ENCODE measurements around the gene RPUSD3. TPM values are rescaled to one million over a fixed set of nuclear protein-coding genes. Genes with fewer than 3 reads are reported as not detected.
A peak's percentile ranks its signal among the peaks of the same experiment; 100 is the strongest.

The RPUSD3 gene
- total and polyA plus RNA-seq, 9 of the 15 experiments (the other 6 are each of a cell fraction or from before 2014, with no cell fraction given) = 13.8 to 99.0 (median 59.3) TPM

DNA sequence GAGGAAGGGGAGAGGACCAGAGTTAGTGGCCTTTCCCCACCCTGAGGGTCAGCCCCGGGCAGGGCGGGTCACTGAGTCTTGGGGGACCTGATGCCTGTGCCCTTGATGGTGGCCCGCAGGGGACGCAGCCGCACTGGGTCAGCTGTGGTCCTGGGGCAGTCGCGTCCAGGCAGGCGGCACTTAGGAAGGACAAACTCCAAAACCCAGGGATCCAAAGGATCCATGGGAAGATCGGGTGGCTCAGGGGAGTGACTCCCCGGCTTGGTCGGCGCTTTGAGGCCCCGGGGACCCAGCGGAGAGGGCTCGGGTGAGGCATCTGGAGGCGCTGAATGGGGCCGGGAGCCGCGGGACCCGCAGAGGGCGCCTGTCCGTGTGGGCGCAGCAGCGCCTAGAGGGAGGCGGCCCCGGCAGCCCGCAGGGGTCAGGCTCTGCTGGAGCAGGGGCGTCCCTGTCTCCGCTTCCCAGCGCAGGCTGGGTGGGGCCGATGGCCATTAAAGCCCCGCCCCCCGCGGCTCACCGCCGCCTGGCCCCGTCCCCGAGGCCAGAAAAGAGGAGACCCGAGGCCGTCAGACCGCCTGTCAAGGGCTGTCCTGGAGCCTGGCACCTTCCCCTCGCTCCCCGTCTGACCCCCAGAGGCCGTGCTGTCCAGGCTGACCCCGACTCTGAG, 18.7 kb upstream of the RPUSD3 start (continued):
- TF ChIP-seq, protein P1, sequence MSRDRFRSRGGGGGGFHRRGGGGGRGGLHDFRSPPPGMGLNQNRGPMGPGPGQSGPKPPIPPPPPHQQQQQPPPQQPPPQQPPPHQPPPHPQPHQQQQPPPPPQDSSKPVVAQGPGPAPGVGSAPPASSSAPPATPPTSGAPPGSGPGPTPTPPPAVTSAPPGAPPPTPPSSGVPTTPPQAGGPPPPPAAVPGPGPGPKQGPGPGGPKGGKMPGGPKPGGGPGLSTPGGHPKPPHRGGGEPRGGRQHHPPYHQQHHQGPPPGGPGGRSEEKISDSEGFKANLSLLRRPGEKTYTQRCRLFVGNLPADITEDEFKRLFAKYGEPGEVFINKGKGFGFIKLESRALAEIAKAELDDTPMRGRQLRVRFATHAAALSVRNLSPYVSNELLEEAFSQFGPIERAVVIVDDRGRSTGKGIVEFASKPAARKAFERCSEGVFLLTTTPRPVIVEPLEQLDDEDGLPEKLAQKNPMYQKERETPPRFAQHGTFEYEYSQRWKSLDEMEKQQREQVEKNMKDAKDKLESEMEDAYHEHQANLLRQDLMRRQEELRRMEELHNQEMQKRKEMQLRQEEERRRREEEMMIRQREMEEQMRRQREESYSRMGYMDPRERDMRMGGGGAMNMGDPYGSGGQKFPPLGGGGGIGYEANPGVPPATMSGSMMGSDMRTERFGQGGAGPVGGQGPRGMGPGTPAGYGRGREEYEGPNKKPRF (IDR thresholded peaks at IDR 0.05; ENCODE audit: low read depth, low read length) = no peak
- no peak for TF ChIP-seq PHB (CRISPR knock-in tag; IDR thresholded peaks at IDR 0.05)
- TF ChIP-seq SRSF9 (IDR thresholded peaks at IDR 0.05; ENCODE audit: borderline replicate concordance, low read depth, low read length) = no peak
- no peak for TF ChIP-seq ZNF280B (CRISPR knock-in tag; IDR thresholded peaks at IDR 0.05)
- TF ChIP-seq LCOR (CRISPR knock-in tag; IDR thresholded peaks at IDR 0.05) = 0 out of 2 replicates have a peak, but pooled peaks have one; percentile 58
- TF ChIP-seq CC2D1A (IDR thresholded peaks at IDR 0.05) = peak; percentile 57; the same call in 1 of the 2 replicates
- TF ChIP-seq STAT5B (CRISPR knock-in tag; IDR thresholded peaks at IDR 0.05) = no peak
- no peak for TF ChIP-seq ZNF76 (CRISPR knock-in tag; IDR thresholded peaks at IDR 0.05; ENCODE audit: borderline replicate concordance)
- TF ChIP-seq IFI16 (CRISPR knock-in tag; IDR thresholded peaks at IDR 0.05) = no peak
- TF ChIP-seq, protein P2, sequence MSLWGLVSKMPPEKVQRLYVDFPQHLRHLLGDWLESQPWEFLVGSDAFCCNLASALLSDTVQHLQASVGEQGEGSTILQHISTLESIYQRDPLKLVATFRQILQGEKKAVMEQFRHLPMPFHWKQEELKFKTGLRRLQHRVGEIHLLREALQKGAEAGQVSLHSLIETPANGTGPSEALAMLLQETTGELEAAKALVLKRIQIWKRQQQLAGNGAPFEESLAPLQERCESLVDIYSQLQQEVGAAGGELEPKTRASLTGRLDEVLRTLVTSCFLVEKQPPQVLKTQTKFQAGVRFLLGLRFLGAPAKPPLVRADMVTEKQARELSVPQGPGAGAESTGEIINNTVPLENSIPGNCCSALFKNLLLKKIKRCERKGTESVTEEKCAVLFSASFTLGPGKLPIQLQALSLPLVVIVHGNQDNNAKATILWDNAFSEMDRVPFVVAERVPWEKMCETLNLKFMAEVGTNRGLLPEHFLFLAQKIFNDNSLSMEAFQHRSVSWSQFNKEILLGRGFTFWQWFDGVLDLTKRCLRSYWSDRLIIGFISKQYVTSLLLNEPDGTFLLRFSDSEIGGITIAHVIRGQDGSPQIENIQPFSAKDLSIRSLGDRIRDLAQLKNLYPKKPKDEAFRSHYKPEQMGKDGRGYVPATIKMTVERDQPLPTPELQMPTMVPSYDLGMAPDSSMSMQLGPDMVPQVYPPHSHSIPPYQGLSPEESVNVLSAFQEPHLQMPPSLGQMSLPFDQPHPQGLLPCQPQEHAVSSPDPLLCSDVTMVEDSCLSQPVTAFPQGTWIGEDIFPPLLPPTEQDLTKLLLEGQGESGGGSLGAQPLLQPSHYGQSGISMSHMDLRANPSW (CRISPR knock-in tag; IDR thresholded peaks at IDR 0.05) = no peak
- TF ChIP-seq TAF7 (tag; IDR thresholded peaks at IDR 0.05) = no peak
- no peak for TF ChIP-seq ILF3 (IDR thresholded peaks at IDR 0.05; ENCODE audit: borderline replicate concordance)
- TF ChIP-seq BCOR (IDR thresholded peaks at IDR 0.05) = peak; percentile 46; the same call in 1 of the 2 replicates
- no peak for TF ChIP-seq FOXM1 (IDR thresholded peaks at IDR 0.05; ENCODE audit: low read depth)
- TF ChIP-seq FOXM1 (CRISPR knock-in tag; IDR thresholded peaks at IDR 0.05; ENCODE audit: low read depth) = 0 out of 2 replicates have a peak, but pooled peaks have one; percentile 47
- peak; percentile 54 for TF ChIP-seq PCBP1 (IDR thresholded peaks at IDR 0.05; ENCODE audit: low read depth, low read length, poor library complexity, severe bottlenecking)
- 0 out of 2 replicates have a peak, but pooled peaks have one; percentile 13 for TF ChIP-seq MTA2 (IDR thresholded peaks at IDR 0.05; ENCODE audit: low read depth)
- peak; percentile 41 for TF ChIP-seq CREB1 (IDR thresholded peaks at IDR 0.05)
- peak; percentile 59; the same call in 1 of the 2 replicates for TF ChIP-seq CREB1 (CRISPR knock-in tag; IDR thresholded peaks at IDR 0.05)
- no peak for TF ChIP-seq PTRF (tag; IDR thresholded peaks at IDR 0.05)
- no peak for TF ChIP-seq ELF2 (CRISPR knock-in tag; IDR thresholded peaks at IDR 0.05)
- TF ChIP-seq HINFP (tag; conservative IDR thresholded peaks at IDR 0.05; ENCODE audit: low read depth) = no peak

Data from K562 (cell line).